CD14-positive monocyte (primary cell): Measurements from ENCODE around the gene MRPS18A. TPM values are rescaled to one million over a fixed set of nuclear protein-coding genes. Genes with fewer than 3 reads are reported as not detected.

Experiments used
- DNase-seq, 3 donors: peaks; one replicate each; pipeline ENCODE4 v3.0.0-alpha.2; 2011 to 2022
- H2AFZ ChIP-seq: 2 replicates; pipeline ENCODE4 v1.6.0; 2012; ENCODE audit warnings: mild to moderate bottlenecking, low read depth, low read length, inconsistent platforms; ENCODE audit not compliant: insufficient read depth, poor library complexity, severe bottlenecking
- H3K27ac ChIP-seq, 2 donors: 1 replicate in 1 of 2; 2 replicates in 1 of 2; pipeline ENCODE4 v1.5.1; 2012 to 2013; ENCODE audit warnings: low read length in 2 of 2, control low read depth in 1 of 2, inconsistent platforms in 1 of 2, low read depth in 1 of 2, mild to moderate bottlenecking in 1 of 2
- H3K27me3 ChIP-seq, 2 donors: one replicate each; pipeline versions ENCODE4 v1.6.0 to v1.6.1; 2011 to 2013; ENCODE audit warnings: low read length in 2 of 2; ENCODE audit not compliant: control insufficient read depth in 2 of 2, insufficient read depth in 2 of 2
- H3K36me3 ChIP-seq, 2 donors: replicated peaks in 1 of 2; 1 replicate in 1 of 2; 2 replicates in 1 of 2; pipeline versions ENCODE4 v1.5.1 to v1.6.1; 2012 to 2013; ENCODE audit warnings: low read length in 2 of 2, control low read depth in 1 of 2, inconsistent platforms in 1 of 2, mild to moderate bottlenecking in 1 of 2; ENCODE audit not compliant: insufficient read depth in 2 of 2, control insufficient read depth in 1 of 2
- H3K4me1 ChIP-seq, 2 donors: 1 replicate in 1 of 2; 2 replicates in 1 of 2; pipeline versions ENCODE4 v1.5.1 to v1.6.1; 2012 to 2013; ENCODE audit warnings: low read length in 2 of 2, control low read depth in 1 of 2, inconsistent platforms in 1 of 2, mild to moderate bottlenecking in 1 of 2, moderate library complexity in 1 of 2; ENCODE audit not compliant: insufficient read depth in 2 of 2, control insufficient read depth in 1 of 2
- H3K4me2 ChIP-seq: replicated peaks from 2 replicates; pipeline ENCODE3; 2012; ENCODE audit warnings: low read length, moderate library complexity, mild to moderate bottlenecking; ENCODE audit not compliant: poor library complexity, severe bottlenecking; ENCODE audit errors: extremely low read depth
- H3K4me3 ChIP-seq, 3 experiments: fragments of 200-600 bp in 1 of 3; sonication (generic) in 1 of 3; replicated peaks in 1 of 3; 1 replicate in 2 of 3; 2 replicates in 1 of 3; pipeline ENCODE4 v1.5.1; 2011 to 2013; ENCODE audit warnings: low read length in 3 of 3, mild to moderate bottlenecking in 3 of 3, control low read depth in 2 of 3, low read depth in 2 of 3, inconsistent platforms in 1 of 3, moderate library complexity in 1 of 3
- H3K79me2 ChIP-seq: 2 replicates; pipeline ENCODE4 v1.6.0; 2012; ENCODE audit warnings: mild to moderate bottlenecking, control low read depth, inconsistent platforms, low read length, moderate library complexity; ENCODE audit not compliant: insufficient read depth
- H3K9ac ChIP-seq: 2 replicates; pipeline ENCODE4 v1.6.0; 2017; ENCODE audit warnings: low read length, mild to moderate bottlenecking; ENCODE audit not compliant: insufficient read depth, poor library complexity, severe bottlenecking
- H3K9me3 ChIP-seq, 2 donors: replicated peaks in 1 of 2; 1 replicate in 1 of 2; 2 replicates in 1 of 2; pipeline versions ENCODE4 v1.5.1 to v1.6.1; 2012 to 2013; ENCODE audit warnings: low read length in 2 of 2, control low read depth in 1 of 2; ENCODE audit not compliant: control insufficient read depth in 1 of 2, insufficient read depth in 1 of 2
- H4K20me1 ChIP-seq: 2 replicates; pipeline ENCODE4 v1.6.0; 2012; ENCODE audit warnings: mild to moderate bottlenecking, low read length, control low read depth, moderate library complexity; ENCODE audit not compliant: insufficient read depth
- H3K27ac Mint-ChIP-seq, 7 donors: one replicate each; pipeline ENCODE4 v1.8.0; 2020; ENCODE audit warnings: mild to moderate bottlenecking in 7 of 7, mixed read lengths in 7 of 7, moderate library complexity in 6 of 7, inconsistent platforms in 2 of 7
- H3K27me3 Mint-ChIP-seq, 3 donors: one replicate each; pipeline ENCODE4 v1.8.0; 2021 to 2022; ENCODE audit warnings: low read depth in 3 of 3, mild to moderate bottlenecking in 3 of 3, mixed read lengths in 3 of 3, moderate library complexity in 3 of 3, inconsistent platforms in 1 of 3
- H3K36me3 Mint-ChIP-seq, 2 donors: one replicate each; pipeline ENCODE4 v1.8.0; 2020; ENCODE audit warnings: mixed read lengths in 2 of 2, inconsistent platforms in 1 of 2, mild to moderate bottlenecking in 1 of 2
- H3K4me1 Mint-ChIP-seq: one replicate; pipeline ENCODE4 v1.8.0; 2020; ENCODE audit warnings: mild to moderate bottlenecking, mixed read lengths
- H3K4me3 Mint-ChIP-seq, 2 donors: one replicate each; pipeline ENCODE4 v1.8.0; 2020; ENCODE audit warnings: mild to moderate bottlenecking in 2 of 2, mixed read lengths in 2 of 2, moderate library complexity in 1 of 2
- H3K9me3 Mint-ChIP-seq, 7 donors: one replicate each; pipeline ENCODE4 v1.8.0; 2020 to 2022; ENCODE audit warnings: mixed read lengths in 7 of 7, mild to moderate bottlenecking in 6 of 7, moderate library complexity in 6 of 7, inconsistent platforms in 2 of 7
- WGBS: methylation state at CpG from one replicate; pipeline ENCODE4 v1.1.5; 2013; ENCODE audit warnings: missing lambda C conversion rate; ENCODE audit not compliant: insufficient coverage; 5-methylcytosine and 5-hydroxymethylcytosine counted together
- intact Hi-C, 2 donors: fragments of 100-400 bp; cut with micrococcal nuclease; formaldehyde crosslinking; loops; one replicate each; pipeline versions ENCODE4 v1.15.0 to v1.15.1; 2023
- polyA plus RNA-seq, 3 donors: library from polyadenylated mRNA; depleted of rRNA in 1 of 3; unstranded in 2 of 3; stranded (reverse) in 1 of 3; fragments of 300-500 nt in 2 of 3; fragments of >200 nt in 1 of 3; fragmentation: Illumina TruSeq in 2 of 3; gene quantifications; 1 replicate in 2 of 3; 2 replicates in 1 of 3; pipeline ENCODE4 v1.2.3, GENCODE V29; 2012 to 2021
- TF ChIP-seq, protein P1 (sequence below): fragments of 200-600 bp; IDR thresholded peaks from one replicate; pipeline ENCODE4 v1.8.0; 2022; ENCODE audit warnings: antibody characterized with exemption, mild to moderate bottlenecking

MRPS18A gene
- polyA plus RNA-seq, 3 donors, result 17.3 to 45.3 (median 41.4) TPM

DNA sequence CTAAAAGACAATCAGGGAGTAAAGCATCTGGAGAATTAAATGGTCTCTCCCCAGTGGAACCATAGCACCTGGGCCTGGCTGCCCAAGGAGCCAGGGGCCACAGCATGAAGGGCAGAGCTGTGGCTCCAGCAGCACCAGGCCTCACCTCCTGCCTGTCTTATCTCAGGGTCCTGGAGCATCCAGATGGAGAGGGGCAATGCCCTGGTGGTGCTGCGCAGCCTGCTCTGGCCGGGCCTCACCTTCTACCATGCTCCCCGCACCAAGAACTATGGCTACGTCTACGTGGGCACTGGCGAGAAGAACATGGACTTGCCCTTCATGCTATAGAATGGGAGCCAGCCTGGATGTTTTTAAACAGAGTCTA, 17.0 kb downstream of the MRPS18A start:
- Histone ChIP-seq H3K4me3 (no peak overlapping the region), H3K9me3 (no peaks in the 10 kb centered on the region), H3K9ac (no peak overlapping the region), H3K27ac (no peak overlapping the region), H3K27me3 (peaks cover 0 to 3% of the 10 kb centered on the region in 2 donors), H3K4me2 (no peak overlapping the region), H3K4me1 (peaks cover 8 to 14% of the 10 kb centered on the region in 2 donors), H2AFZ (no peak overlapping the region), H3K36me3 (peaks cover 45 to 59% of the 10 kb centered on the region in 2 donors), H3K79me2 (no peaks in the 10 kb centered on the region), H4K20me1 (peaks cover 7% of the 10 kb centered on the region)
- H3K4me3 Mint-ChIP-seq, result no peak overlapping the region
- TF ChIP-seq, protein P1, sequence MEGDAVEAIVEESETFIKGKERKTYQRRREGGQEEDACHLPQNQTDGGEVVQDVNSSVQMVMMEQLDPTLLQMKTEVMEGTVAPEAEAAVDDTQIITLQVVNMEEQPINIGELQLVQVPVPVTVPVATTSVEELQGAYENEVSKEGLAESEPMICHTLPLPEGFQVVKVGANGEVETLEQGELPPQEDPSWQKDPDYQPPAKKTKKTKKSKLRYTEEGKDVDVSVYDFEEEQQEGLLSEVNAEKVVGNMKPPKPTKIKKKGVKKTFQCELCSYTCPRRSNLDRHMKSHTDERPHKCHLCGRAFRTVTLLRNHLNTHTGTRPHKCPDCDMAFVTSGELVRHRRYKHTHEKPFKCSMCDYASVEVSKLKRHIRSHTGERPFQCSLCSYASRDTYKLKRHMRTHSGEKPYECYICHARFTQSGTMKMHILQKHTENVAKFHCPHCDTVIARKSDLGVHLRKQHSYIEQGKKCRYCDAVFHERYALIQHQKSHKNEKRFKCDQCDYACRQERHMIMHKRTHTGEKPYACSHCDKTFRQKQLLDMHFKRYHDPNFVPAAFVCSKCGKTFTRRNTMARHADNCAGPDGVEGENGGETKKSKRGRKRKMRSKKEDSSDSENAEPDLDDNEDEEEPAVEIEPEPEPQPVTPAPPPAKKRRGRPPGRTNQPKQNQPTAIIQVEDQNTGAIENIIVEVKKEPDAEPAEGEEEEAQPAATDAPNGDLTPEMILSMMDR, result no peak
- DNase-seq, result no peak
- no peaks in the 10 kb centered on the region for H3K9me3 Mint-ChIP-seq
- intact Hi-C loops, result no loop called here
- H3K27me3 Mint-ChIP-seq, result peaks cover 9 to 13% (median 12%) of the 10 kb centered on the region in 3 donors
- H3K27ac Mint-ChIP-seq, result no peak overlapping the region
- H3K4me1 Mint-ChIP-seq, result peaks cover 16% of the 10 kb centered on the region
- peaks cover 51 to 63% of the 10 kb centered on the region in 2 donors for H3K36me3 Mint-ChIP-seq
- WGBS, result 98% methylated on average over 6 of the region's 6 CpGs

GRCh38 chr6:43669922-43670622, 17.5 kb downstream of the MRPS18A start:
- Histone ChIP-seq H2AFZ (no peak overlapping the region), H3K9ac (no peak overlapping the region), H3K4me3 (no peak overlapping the region), H3K79me2 (no peaks in the 10 kb centered on the region), H3K36me3 (peaks cover 39 to 54% of the 10 kb centered on the region in 2 donors), H3K9me3 (no peaks in the 10 kb centered on the region), H4K20me1 (peaks cover 7% of the 10 kb centered on the region), H3K27me3 (peaks cover 0 to 3% of the 10 kb centered on the region in 2 donors), H3K4me2 (no peak overlapping the region), H3K4me1 (peaks cover 8 to 14% of the 10 kb centered on the region in 2 donors), H3K27ac (no peak overlapping the region)
- H3K9me3 Mint-ChIP-seq, result no peaks in the 10 kb centered on the region
- H3K4me3 Mint-ChIP-seq, result no peak overlapping the region
- peak overlapping the region in 1 of 7 donors; percentile 43 for H3K27ac Mint-ChIP-seq
- no peak for DNase-seq
- intact Hi-C loops, result loop anchor here (5.0 kb wide), 4 partner anchors 92 to 277 kb away; partner anchors contain the start of gene VEGFA (in 1 of the 2)
- H3K36me3 Mint-ChIP-seq, result peaks cover 46 to 58% of the 10 kb centered on the region in 2 donors
- H3K27me3 Mint-ChIP-seq, result peaks cover 8 to 16% (median 13%) of the 10 kb centered on the region in 3 donors
- 93% methylated on average over 3 of the region's 6 CpGs for WGBS
- TF ChIP-seq, protein P1, result no peak
- peaks cover 16% of the 10 kb centered on the region for H3K4me1 Mint-ChIP-seq
